ENCODE results near the gene SLAMF9.
A peak's percentile ranks its signal among the peaks of the same experiment; 100 is the strongest.

The SLAMF9 gene

GRCh38 chr1:159932296-159933285 is 21.4 kb downstream of the SLAMF9 start:
- DNase-seq = no peak

- DNase-seq = no peak
Observed at GRCh38 chr1:159931795-159932173, 22.3 kb downstream of the SLAMF9 start.

GRCh38 chr1:159931101-159931794 is 22.8 kb downstream of the SLAMF9 start:
- DNase-seq = no peak

GRCh38 chr1:159930634-159931033 is 23.4 kb downstream of the SLAMF9 start:
- DNase-seq = no peak

GRCh38 chr1:159930216-159930615 is 23.8 kb downstream of the SLAMF9 start:
- no peak for DNase-seq

- DNase-seq = no peak
Observed at GRCh38 chr1:159929155-159930051, 24.6 kb downstream of the SLAMF9 start.

- no peak for DNase-seq
Observed at GRCh38 chr1:159928491-159929050, 25.5 kb downstream of the SLAMF9 start.

- DNase-seq = no peak
Observed at GRCh38 chr1:159927849-159928431, 26.1 kb downstream of the SLAMF9 start.

GRCh38 chr1:159927211-159927848 is 26.7 kb downstream of the SLAMF9 start:
- DNase-seq = no peak

GRCh38 chr1:159925719-159926078 is 28.3 kb downstream of the SLAMF9 start:
- no peak for DNase-seq

GRCh38 chr1:159924791-159925718 is 29.0 kb downstream of the SLAMF9 start, which contains the start of gene TAGLN2:
TAGLN2 (minus strand) TSS chr1:159925507; CDS start chr1:159920509, 4,998 bp downstream.
- peak; percentile 79 for DNase-seq

GRCh38 chr1:159924025-159924790 is 29.8 kb downstream of the SLAMF9 start:
- peak; percentile 81 for DNase-seq

GRCh38 chr1:159923203-159924024 is 30.6 kb downstream of the SLAMF9 start:
- no peak for DNase-seq

- no peak for DNase-seq
Observed at GRCh38 chr1:159922511-159923202, 31.4 kb downstream of the SLAMF9 start.

GRCh38 chr1:159921700-159922504 is 32.1 kb downstream of the SLAMF9 start:
- DNase-seq = no peak

GRCh38 chr1:159921251-159921650 is 32.8 kb downstream of the SLAMF9 start:
- DNase-seq = no peak

GRCh38 chr1:159920651-159921050 is 33.4 kb downstream of the SLAMF9 start:
- DNase-seq = no peak

Measured in GOT3 (cell line).